Endodermal cell (in vitro differentiated cells): ENCODE data around the gene STARD13. TPM values are rescaled to one million over a fixed set of nuclear protein-coding genes. Genes with fewer than 3 reads are reported as not detected.

Experiments
- DNase-seq: peaks from one replicate; pipeline ENCODE4 v3.0.0-alpha.2; 2017
- H3K27ac ChIP-seq: 2 replicates; pipeline ENCODE4 v1.5.1; 2013; ENCODE audit warnings: mild to moderate bottlenecking, low read depth, low read length, moderate library complexity
- H3K27me3 ChIP-seq: 2 replicates; pipeline ENCODE4 v1.6.1; 2013; ENCODE audit warnings: mild to moderate bottlenecking, low read length, moderate library complexity; ENCODE audit not compliant: insufficient read depth, control insufficient read depth, poor library complexity, severe bottlenecking
- H3K36me3 ChIP-seq: 2 replicates; pipeline ENCODE4 v1.7.0; 2013; ENCODE audit warnings: mild to moderate bottlenecking, low read length, moderate library complexity; ENCODE audit not compliant: control insufficient read depth, insufficient read depth
- H3K4me1 ChIP-seq: one replicate; pipeline ENCODE4 v1.7.0; 2013; ENCODE audit warnings: low read length; ENCODE audit not compliant: control insufficient read depth, insufficient read depth
- H3K4me3 ChIP-seq: 2 replicates; pipeline ENCODE4 v1.5.1; 2013; ENCODE audit warnings: mild to moderate bottlenecking, low read length, moderate library complexity
- H3K9ac ChIP-seq: 2 replicates; pipeline ENCODE4 v1.6.1; 2013; ENCODE audit warnings: mild to moderate bottlenecking, low read length, moderate library complexity; ENCODE audit not compliant: poor library complexity, severe bottlenecking; ENCODE audit errors: extremely low read depth
- H3K9me3 ChIP-seq: 2 replicates; pipeline ENCODE4 v1.6.1; 2013; ENCODE audit warnings: mild to moderate bottlenecking, low read length, moderate library complexity; ENCODE audit not compliant: control insufficient read depth
- H3K27ac Mint-ChIP-seq: 2 replicates; pipeline ENCODE4 v1.8.0; 2020; ENCODE audit warnings: mixed read lengths
- H3K27me3 Mint-ChIP-seq: 2 replicates; pipeline ENCODE4 v1.8.0; 2021; ENCODE audit warnings: mild to moderate bottlenecking, mixed read lengths; ENCODE audit not compliant: insufficient read depth
- H3K36me3 Mint-ChIP-seq: 2 replicates; pipeline ENCODE4 v1.8.0; 2020; ENCODE audit warnings: low read depth, mixed read lengths
- H3K4me1 Mint-ChIP-seq: 2 replicates; pipeline ENCODE4 v1.8.0; 2020; ENCODE audit warnings: mixed read lengths
- H3K4me3 Mint-ChIP-seq: 2 replicates; pipeline ENCODE4 v1.8.0; 2020; ENCODE audit warnings: mild to moderate bottlenecking, moderate library complexity, mixed read lengths
- H3K9me3 Mint-ChIP-seq: 2 replicates; pipeline ENCODE4 v1.8.0; 2020; ENCODE audit warnings: mild to moderate bottlenecking, mixed read lengths
- WGBS, 2 experiments: methylation state at CpG; one replicate each; pipeline versions ENCODE4 v1.1.5 to v1.1.7; 2013; ENCODE audit warnings: missing lambda C conversion rate in 2 of 2, mixed read lengths in 1 of 2; ENCODE audit not compliant: insufficient coverage in 1 of 2, insufficient read length in 1 of 2; 5-methylcytosine and 5-hydroxymethylcytosine counted together
- total RNA-seq, 2 donors: library from RNA; stranded (reverse); fragmentation: NEBNext Ultra II Directional in 1 of 2; extraction: Animal tissue kit (Norgen Biotek cat#: 25700) in 1 of 2; gene quantifications; 2 replicates in 1 of 2; 3 replicates in 1 of 2; pipeline ENCODE4 v1.2.1, GENCODE V29; 2021
- TF ChIP-seq, protein P1 (sequence below): fragments of 200-600 bp; sonication (generic); conservative IDR thresholded peaks from 2 replicates; pipeline ENCODE4 v1.5.0; 2021; ENCODE audit warnings: antibody characterized with exemption, mild to moderate bottlenecking

STARD13 gene
- total RNA-seq, 2 donors from 2014 or later: 2.5 to 3.7 TPM

DNA sequence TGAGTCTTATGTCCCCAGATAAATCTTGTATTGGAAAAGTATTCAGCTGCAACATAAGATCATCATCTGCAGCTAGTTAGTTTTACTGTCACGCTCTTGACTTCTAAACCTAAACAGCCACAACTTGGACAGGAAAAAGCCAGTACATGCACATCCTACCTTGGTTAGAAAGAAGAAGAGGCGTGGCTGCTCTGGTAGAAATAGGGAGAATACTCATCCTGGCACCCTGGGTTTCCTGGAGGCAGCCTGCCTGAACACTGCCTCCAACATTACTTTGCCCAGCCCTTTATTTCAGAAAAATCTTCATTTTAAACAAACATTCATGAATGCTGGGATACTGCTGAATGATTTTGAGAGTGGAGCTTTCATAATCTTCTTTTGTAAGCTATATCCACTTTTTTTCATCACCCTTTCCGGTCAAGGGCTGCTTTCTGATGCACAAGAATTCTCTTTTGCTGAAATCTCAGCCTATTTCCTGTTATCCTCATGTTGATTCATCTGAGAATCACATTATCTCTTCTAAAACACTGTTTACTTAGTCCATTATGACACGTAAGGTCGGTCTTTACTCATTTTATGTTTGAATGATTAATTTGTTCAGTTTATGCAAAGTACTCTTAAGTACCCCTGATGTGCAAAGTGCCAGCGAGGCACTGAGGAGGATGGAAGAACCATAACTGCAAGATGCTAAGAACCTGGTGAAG, 55.2 kb downstream of the STARD13 start:
- peaks cover 8% of the 10 kb centered on the region for H3K36me3 Mint-ChIP-seq
- no peaks in the 10 kb centered on the region for H3K27me3 Mint-ChIP-seq
- no peaks in the 10 kb centered on the region for H3K36me3 ChIP-seq
- H3K27ac ChIP-seq: peak overlapping the region; percentile 93
- H3K4me3 Mint-ChIP-seq: no peak overlapping the region
- TF ChIP-seq, protein P1, sequence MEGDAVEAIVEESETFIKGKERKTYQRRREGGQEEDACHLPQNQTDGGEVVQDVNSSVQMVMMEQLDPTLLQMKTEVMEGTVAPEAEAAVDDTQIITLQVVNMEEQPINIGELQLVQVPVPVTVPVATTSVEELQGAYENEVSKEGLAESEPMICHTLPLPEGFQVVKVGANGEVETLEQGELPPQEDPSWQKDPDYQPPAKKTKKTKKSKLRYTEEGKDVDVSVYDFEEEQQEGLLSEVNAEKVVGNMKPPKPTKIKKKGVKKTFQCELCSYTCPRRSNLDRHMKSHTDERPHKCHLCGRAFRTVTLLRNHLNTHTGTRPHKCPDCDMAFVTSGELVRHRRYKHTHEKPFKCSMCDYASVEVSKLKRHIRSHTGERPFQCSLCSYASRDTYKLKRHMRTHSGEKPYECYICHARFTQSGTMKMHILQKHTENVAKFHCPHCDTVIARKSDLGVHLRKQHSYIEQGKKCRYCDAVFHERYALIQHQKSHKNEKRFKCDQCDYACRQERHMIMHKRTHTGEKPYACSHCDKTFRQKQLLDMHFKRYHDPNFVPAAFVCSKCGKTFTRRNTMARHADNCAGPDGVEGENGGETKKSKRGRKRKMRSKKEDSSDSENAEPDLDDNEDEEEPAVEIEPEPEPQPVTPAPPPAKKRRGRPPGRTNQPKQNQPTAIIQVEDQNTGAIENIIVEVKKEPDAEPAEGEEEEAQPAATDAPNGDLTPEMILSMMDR: no peak
- no peak overlapping the region for H3K9ac ChIP-seq
- no peak for DNase-seq
- peaks cover 13% of the 10 kb centered on the region for H3K4me1 Mint-ChIP-seq
- H3K27me3 ChIP-seq: no peaks in the 10 kb centered on the region
- no peak overlapping the region for H3K27ac Mint-ChIP-seq
- WGBS, 2 experiments: 90 to 91% methylated on average over 4 to 6 of the region's 6 CpGs
- peaks cover 10% of the 10 kb centered on the region for H3K9me3 Mint-ChIP-seq
- H3K9me3 ChIP-seq: no peaks in the 10 kb centered on the region
- H3K4me1 ChIP-seq: peaks cover 3% of the 10 kb centered on the region
- no peak overlapping the region for H3K4me3 ChIP-seq

DNA sequence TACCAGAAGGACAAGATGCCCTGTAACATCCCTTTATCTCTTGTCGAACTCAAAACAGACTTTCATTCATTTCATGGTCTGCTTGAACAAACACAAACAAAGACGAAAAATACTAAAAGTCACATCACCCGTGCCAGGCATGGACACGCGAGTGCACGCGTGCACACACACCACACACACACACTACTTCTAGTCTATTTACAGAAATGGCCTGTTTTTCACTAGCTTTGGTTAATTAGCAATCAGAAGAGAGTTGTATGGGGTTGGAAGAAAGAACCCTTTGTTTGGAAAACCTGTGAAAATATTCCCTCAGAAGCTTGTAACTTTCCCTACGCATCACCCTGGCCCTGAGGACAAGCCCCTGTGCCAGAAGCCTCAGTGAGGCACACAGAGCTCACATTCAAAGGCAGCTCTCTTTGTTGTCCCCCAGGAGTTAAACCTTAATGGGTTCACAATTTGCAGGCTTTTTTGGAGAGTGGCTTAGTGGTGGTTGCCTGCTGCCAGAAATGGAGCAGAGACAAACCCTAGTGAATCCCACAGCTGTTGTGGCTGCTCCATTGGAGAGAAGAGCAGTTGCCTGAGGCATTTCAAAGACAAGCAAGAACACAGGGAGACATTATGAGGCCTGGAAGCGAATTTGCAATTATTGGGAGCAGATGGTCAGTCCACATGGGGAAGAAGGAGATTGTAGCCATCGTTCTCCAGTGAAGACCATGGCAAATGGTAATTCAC, 55.9 kb downstream of the STARD13 start:
- H3K27ac ChIP-seq: peak overlapping the region; percentile 93
- peaks cover 3% of the 10 kb centered on the region for H3K4me1 ChIP-seq
- no peak for DNase-seq
- H3K36me3 ChIP-seq: no peaks in the 10 kb centered on the region
- H3K36me3 Mint-ChIP-seq: peaks cover 8% of the 10 kb centered on the region
- H3K9me3 Mint-ChIP-seq: peaks cover 11% of the 10 kb centered on the region
- no peaks in the 10 kb centered on the region for H3K27me3 Mint-ChIP-seq
- 91 to 92% methylated on average over 3 to 10 of the region's 10 CpGs for WGBS, 2 experiments
- H3K4me3 Mint-ChIP-seq: no peak overlapping the region
- peaks cover 13% of the 10 kb centered on the region for H3K4me1 Mint-ChIP-seq
- TF ChIP-seq, protein P1: no peak
- H3K9ac ChIP-seq: no peak overlapping the region
- H3K4me3 ChIP-seq: no peak overlapping the region
- peak overlapping the region; percentile 36 for H3K27ac Mint-ChIP-seq
- H3K9me3 ChIP-seq: peaks cover 1% of the 10 kb centered on the region
- H3K27me3 ChIP-seq: no peaks in the 10 kb centered on the region

DNA sequence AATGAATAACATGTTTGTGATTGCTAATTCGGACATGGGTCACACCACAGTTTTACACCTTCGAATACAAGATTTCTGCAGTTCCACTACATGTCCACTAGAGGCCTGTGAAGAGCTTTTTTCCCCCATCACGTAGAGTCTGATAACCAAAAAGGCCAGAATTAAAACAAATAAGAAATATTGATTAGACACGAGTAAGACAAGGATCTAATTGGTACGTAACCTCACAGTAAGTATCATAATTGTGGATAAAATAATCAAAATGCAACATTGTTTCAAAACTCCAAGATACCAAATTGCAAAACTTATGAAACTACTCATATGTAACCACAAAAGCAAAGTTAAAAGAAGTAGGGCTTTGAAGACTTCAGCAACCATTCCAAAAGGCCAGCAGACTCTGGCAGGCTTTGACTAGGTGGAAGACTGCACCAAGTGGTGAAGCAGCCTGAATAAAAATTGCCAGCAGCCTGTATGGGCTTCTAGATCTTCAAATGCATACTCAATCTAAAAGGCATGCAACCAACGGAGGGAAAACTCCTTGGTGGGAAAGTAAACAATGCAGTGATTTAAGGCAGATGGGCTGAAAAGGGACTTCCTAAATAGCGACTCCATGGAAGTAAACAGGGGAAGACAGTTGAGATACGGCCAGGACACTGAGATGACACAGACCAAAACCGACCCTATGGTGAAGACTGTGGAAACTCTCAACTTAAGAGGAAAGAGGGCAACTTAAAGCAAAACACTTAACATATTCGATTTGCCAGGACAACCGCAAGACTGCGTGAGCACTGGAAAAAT, 56.7 kb downstream of the STARD13 start:
- Mint-ChIP-seq H3K27ac (peak overlapping the region; percentile 36), H3K9me3 (peaks cover 18% of the 10 kb centered on the region), H3K4me1 (peaks cover 13% of the 10 kb centered on the region), H3K36me3 (peaks cover 8% of the 10 kb centered on the region), H3K4me3 (no peak overlapping the region), H3K27me3 (no peaks in the 10 kb centered on the region)
- 57 to 75% methylated on average over 8 to 12 of the region's 12 CpGs for WGBS, 2 experiments
- TF ChIP-seq, protein P1: peak; percentile 91
- Histone ChIP-seq H3K9me3 (peaks cover 9% of the 10 kb centered on the region), H3K36me3 (no peaks in the 10 kb centered on the region), H3K4me3 (no peak overlapping the region), H3K27me3 (no peaks in the 10 kb centered on the region), H3K27ac (peak overlapping the region; percentile 93), H3K9ac (no peak overlapping the region), H3K4me1 (peaks cover 3% of the 10 kb centered on the region)
- DNase-seq: peak; percentile 58
